Measurements from ENCODE around the gene CDH22.
A peak's percentile ranks its signal among the peaks of the same experiment; 100 is the strongest.

Gene CDH22

DNA sequence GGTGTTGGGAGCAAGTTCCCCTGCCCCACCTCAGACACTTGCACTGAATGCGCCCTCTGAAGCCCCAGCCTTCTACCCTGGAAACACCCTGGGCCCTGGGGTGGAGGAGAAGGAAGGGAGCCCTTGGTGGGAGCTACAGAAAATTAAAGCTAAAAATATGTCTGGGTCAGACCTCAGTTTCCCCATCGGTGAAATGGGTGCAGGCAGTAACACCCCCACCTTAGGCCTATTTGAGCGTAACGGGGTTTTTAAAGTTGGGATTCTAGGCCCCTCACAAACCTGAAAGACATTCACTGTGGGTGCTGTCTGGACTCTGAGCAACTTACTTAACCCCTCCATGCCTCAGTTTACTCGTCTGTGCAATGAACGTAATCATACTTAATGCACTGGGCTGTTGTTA lies 19.3 kb upstream of the CDH22 start:
- ATAC-seq (ENCODE audit: insufficient read depth, low read depth), result no peak
- peaks cover 15% of the 10 kb centered on the region for H3K27me3 ChIP-seq (ENCODE audit: insufficient read depth, low read length, poor library complexity)
- no peak for TF ChIP-seq EZH2 (IDR thresholded peaks at IDR 0.05; ENCODE audit: borderline replicate concordance, low read depth, low read length, severe bottlenecking)
- TF ChIP-seq, protein P1, sequence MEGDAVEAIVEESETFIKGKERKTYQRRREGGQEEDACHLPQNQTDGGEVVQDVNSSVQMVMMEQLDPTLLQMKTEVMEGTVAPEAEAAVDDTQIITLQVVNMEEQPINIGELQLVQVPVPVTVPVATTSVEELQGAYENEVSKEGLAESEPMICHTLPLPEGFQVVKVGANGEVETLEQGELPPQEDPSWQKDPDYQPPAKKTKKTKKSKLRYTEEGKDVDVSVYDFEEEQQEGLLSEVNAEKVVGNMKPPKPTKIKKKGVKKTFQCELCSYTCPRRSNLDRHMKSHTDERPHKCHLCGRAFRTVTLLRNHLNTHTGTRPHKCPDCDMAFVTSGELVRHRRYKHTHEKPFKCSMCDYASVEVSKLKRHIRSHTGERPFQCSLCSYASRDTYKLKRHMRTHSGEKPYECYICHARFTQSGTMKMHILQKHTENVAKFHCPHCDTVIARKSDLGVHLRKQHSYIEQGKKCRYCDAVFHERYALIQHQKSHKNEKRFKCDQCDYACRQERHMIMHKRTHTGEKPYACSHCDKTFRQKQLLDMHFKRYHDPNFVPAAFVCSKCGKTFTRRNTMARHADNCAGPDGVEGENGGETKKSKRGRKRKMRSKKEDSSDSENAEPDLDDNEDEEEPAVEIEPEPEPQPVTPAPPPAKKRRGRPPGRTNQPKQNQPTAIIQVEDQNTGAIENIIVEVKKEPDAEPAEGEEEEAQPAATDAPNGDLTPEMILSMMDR (IDR thresholded peaks at IDR 0.05; ENCODE audit: borderline replicate concordance, extremely low read depth, low read length, poor library complexity, severe bottlenecking), result no peak
- H3K36me3 ChIP-seq (ENCODE audit: insufficient read depth, low read length), result no peaks in the 10 kb centered on the region
- no peak overlapping the region for H2AFZ ChIP-seq (ENCODE audit: low read depth, low read length)
- no peaks in the 10 kb centered on the region for H3K9me3 ChIP-seq (ENCODE audit: insufficient read depth, low read length, severe bottlenecking)
- H3K4me2 ChIP-seq (ENCODE audit: insufficient read depth, low read length), result no peak overlapping the region
- no peak overlapping the region for H3K9ac ChIP-seq (ENCODE audit: low read depth, low read length)
- H3K79me2 ChIP-seq (ENCODE audit: insufficient read depth, low read length), result no peaks in the 10 kb centered on the region
- peaks cover 5% of the 10 kb centered on the region; the same call in 1 of the 2 replicates for H4K20me1 ChIP-seq (ENCODE audit: insufficient read depth, low read length)
- no peak overlapping the region for H3K4me3 ChIP-seq (ENCODE audit: low read depth in 1 of 2, low read length in 2 of 2)
- H3K4me1 ChIP-seq (ENCODE audit: insufficient read depth, low read length), result no peaks in the 10 kb centered on the region
- H3K27ac ChIP-seq (ENCODE audit: low read length), result no peak overlapping the region
- no peak for DNase-seq

DNA sequence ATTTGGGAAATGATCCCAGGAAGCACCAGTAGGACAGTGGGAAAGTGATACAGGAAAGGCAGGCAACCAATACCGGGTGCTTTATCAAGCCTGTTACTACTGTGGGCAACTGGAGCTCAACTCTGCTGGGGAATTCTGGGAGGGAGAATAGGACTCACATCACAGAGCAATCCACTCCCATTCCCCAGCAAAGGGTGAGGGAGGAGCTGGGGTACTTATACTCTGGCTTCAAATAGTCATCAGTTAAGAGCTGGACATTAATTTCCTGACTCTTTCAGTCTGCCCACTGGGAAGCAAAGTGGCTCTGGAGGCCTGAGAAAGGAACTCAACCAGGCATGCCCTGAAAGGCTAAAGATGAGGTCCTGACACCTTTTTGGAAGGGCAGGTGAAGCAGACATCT lies 17.5 kb upstream of the CDH22 start:
- Histone ChIP-seq H3K9ac (ENCODE audit: low read depth, low read length) (no peak overlapping the region), H3K79me2 (ENCODE audit: insufficient read depth, low read length) (no peaks in the 10 kb centered on the region), H3K4me3 (ENCODE audit: low read depth in 1 of 2, low read length in 2 of 2) (no peak overlapping the region), H3K36me3 (ENCODE audit: insufficient read depth, low read length) (no peaks in the 10 kb centered on the region), H3K4me1 (ENCODE audit: insufficient read depth, low read length) (no peaks in the 10 kb centered on the region), H3K9me3 (ENCODE audit: insufficient read depth, low read length, severe bottlenecking) (no peaks in the 10 kb centered on the region), H3K27ac (ENCODE audit: low read length) (no peak overlapping the region), H3K27me3 (ENCODE audit: insufficient read depth, low read length, poor library complexity) (peaks cover 15% of the 10 kb centered on the region), H2AFZ (ENCODE audit: low read depth, low read length) (no peak overlapping the region), H4K20me1 (ENCODE audit: insufficient read depth, low read length) (peaks cover 4% of the 10 kb centered on the region; the same call in 1 of the 2 replicates), H3K4me2 (ENCODE audit: insufficient read depth, low read length) (no peak overlapping the region)
- DNase-seq (no peak), ATAC-seq (ENCODE audit: insufficient read depth, low read depth) (no peak)
- TF ChIP-seq, protein P1 (IDR thresholded peaks at IDR 0.05; ENCODE audit: borderline replicate concordance, extremely low read depth, low read length, poor library complexity, severe bottlenecking), result no peak
- TF ChIP-seq EZH2 (IDR thresholded peaks at IDR 0.05; ENCODE audit: borderline replicate concordance, low read depth, low read length, severe bottlenecking), result no peak

DNA sequence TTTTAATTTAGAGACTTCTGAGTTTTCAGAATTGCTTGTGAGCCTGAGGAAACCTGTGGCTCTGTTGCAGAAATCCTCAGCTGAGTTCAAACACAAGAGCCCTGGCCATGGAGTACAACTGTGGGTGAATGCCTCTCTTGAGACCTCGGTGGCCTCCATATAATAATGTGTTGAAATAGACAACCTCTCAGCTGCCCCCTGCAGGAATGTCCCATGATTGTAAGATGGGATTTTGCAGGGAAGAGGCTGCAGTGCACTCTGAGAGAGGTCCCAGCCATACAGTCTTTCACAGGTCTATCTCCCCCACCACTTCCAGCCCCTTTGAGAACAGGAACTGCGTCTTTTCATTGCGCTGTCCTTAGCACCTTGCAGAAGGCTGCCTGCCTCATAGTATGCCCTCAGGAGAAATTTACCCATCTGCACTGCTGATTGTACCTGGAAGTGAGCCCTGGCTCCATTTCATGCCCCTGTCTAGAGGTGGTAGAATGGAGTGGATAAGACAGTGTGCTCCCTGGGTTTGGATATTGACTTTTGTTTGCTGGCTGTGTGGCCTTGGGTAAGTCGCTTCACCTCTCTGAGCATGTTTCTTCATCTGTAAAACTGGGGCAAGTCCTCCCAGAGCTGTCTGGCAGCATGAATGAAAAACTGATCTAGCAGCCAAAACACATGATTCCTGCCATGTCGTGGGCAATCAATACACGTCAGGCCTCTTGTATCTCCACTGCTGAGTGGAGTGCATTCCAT lies 16.8 kb upstream of the CDH22 start:
- H3K4me1 ChIP-seq (ENCODE audit: insufficient read depth, low read length), result no peaks in the 10 kb centered on the region
- no peak overlapping the region for H3K9ac ChIP-seq (ENCODE audit: low read depth, low read length)
- H3K36me3 ChIP-seq (ENCODE audit: insufficient read depth, low read length), result no peaks in the 10 kb centered on the region
- H3K79me2 ChIP-seq (ENCODE audit: insufficient read depth, low read length), result no peaks in the 10 kb centered on the region
- H4K20me1 ChIP-seq (ENCODE audit: insufficient read depth, low read length), result 0 out of 2 replicates have a peak, but pooled peaks cover 3% of the 10 kb centered on the region
- no peak overlapping the region for H3K27ac ChIP-seq (ENCODE audit: low read length)
- no peak overlapping the region for H3K4me3 ChIP-seq (ENCODE audit: low read depth in 1 of 2, low read length in 2 of 2)
- ATAC-seq (ENCODE audit: insufficient read depth, low read depth) (peak; percentile 62; the same call in 2 of the 3 replicates), DNase-seq (peak; percentile 37)
- peaks cover 15% of the 10 kb centered on the region for H3K27me3 ChIP-seq (ENCODE audit: insufficient read depth, low read length, poor library complexity)
- no peak overlapping the region for H2AFZ ChIP-seq (ENCODE audit: low read depth, low read length)
- TF ChIP-seq, protein P1 (IDR thresholded peaks at IDR 0.05; ENCODE audit: borderline replicate concordance, extremely low read depth, low read length, poor library complexity, severe bottlenecking), result peak; percentile 59
- TF ChIP-seq EZH2 (IDR thresholded peaks at IDR 0.05; ENCODE audit: borderline replicate concordance, low read depth, low read length, severe bottlenecking), result no peak
- no peak overlapping the region for H3K4me2 ChIP-seq (ENCODE audit: insufficient read depth, low read length)
- H3K9me3 ChIP-seq (ENCODE audit: insufficient read depth, low read length, severe bottlenecking), result no peaks in the 10 kb centered on the region

Data from DND-41 (cell line).